Peyer's patch (tissue), 4 donors: Measurements from ENCODE around the gene SLC22A17. TPM values are rescaled to one million over a fixed set of nuclear protein-coding genes. Genes with fewer than 3 reads are reported as not detected.
A peak's percentile ranks its signal among the peaks of the same experiment; 100 is the strongest.

ENCODE experiments used
- DNase-seq, 3 donors: peaks; one replicate each; pipeline ENCODE4 v3.0.0-alpha.2; 2017 to 2019
- H3K27ac ChIP-seq, 4 donors: fragments of 200-600 bp; sonication (generic); one replicate each; pipeline ENCODE4 v1.5.1; 2016 to 2019
- H3K27me3 ChIP-seq, 2 donors: fragments of 200-600 bp; sonication (generic); one replicate each; pipeline ENCODE4 v1.5.1; 2019
- H3K36me3 ChIP-seq, 3 donors: fragments of 200-600 bp; sonication (generic); one replicate each; pipeline ENCODE4 v1.5.1; 2016 to 2019
- H3K4me1 ChIP-seq, 4 donors: fragments of 200-600 bp; sonication (generic); one replicate each; pipeline ENCODE4 v1.5.1; 2016 to 2019
- H3K4me3 ChIP-seq, 4 donors: fragments of 200-600 bp; sonication (generic); 1 replicate in 3 of 4; 2 replicates in 1 of 4; pipeline ENCODE4 v1.5.1; 2016 to 2019; ENCODE audit warnings: mild to moderate bottlenecking in 1 of 4
- H3K9me3 ChIP-seq, 4 donors: fragments of 200-600 bp; sonication (generic); one replicate each; pipeline ENCODE4 v1.5.1; 2016 to 2019; ENCODE audit warnings: mild to moderate bottlenecking in 1 of 4
- POLR2A ChIP-seq, 2 donors: fragments of 450-650 bp; IDR thresholded peaks; one replicate each; pipeline ENCODE4 v1.5.1; 2017; ENCODE audit warnings: antibody characterized with exemption in 2 of 2, mild to moderate bottlenecking in 2 of 2, moderate library complexity in 2 of 2
- total RNA-seq, 4 donors: library from RNA; depleted of rRNA; stranded (reverse); fragments of >200 nt; gene quantifications; one replicate each; pipeline ENCODE4 v1.1.0, GENCODE V29; 2016
- TF ChIP-seq, protein P1 (sequence below), 6 experiments: fragments of 450-650 bp in 4 of 6; fragments of 200-600 bp in 2 of 6; sonication (generic) in 1 of 6; IDR thresholded peaks; one replicate each; pipeline ENCODE4 v1.5.1; 2017 to 2019; ENCODE audit warnings: antibody characterized with exemption in 6 of 6, mild to moderate bottlenecking in 3 of 6, moderate library complexity in 1 of 6

SLC22A17 gene
- total RNA-seq, 4 donors from 2014 or later = 1.6 to 19.0 (median 5.2) TPM

DNA sequence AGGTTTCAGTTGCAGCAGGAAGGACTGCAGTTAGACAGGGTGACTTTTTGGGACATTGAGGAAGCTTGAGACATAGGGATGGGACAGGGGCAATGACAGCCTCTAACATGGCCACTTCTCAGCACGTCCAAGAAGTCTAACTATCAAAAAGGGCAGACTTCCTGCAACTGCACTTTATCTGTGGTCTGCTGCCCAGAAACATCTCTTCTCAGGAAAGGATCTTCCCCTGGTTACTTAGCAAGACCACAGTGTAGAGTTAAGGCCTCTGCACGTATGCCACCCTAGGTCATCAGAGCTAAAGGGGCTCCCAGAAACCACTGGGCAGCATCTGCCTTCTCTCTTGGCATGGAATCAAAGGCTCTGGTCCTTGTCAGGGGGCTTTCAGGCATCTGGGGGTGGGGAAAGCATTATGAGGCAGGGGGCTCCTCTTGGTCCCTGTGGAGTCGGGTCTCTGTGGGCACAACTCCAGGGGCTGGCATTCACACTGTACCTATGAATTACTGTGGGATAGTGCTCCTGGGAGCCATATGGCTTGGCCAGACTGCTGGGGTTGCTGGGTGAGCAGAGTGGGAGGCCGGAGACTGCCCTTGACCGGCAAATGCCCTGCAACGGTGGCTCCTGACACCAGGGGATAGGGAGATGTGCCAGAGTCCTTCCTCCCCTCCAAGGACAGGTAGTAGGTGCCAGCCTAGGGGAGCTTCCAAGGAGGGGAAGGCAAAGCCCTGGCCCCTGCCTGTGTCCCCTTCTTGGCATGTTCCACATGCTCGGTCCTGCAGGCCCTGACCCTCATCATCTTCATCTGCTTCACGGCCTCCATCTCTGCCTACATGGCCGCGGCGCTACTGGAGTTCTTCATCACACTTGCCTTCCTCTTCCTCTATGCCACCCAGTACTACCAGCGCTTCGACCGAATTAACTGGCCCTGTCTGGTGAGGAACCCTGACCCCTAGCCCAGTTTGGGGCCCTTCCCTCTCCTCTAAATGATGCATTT is 25.2 kb upstream of the SLC22A17 start:
- Histone ChIP-seq H3K27me3 (no peaks in the 10 kb centered on the region), H3K9me3 (no peaks in the 10 kb centered on the region), H3K4me1 (peaks cover 0 to 8% (median 0%) of the 10 kb centered on the region in 4 donors), H3K36me3 (no peaks in the 10 kb centered on the region), H3K4me3 (no peak overlapping the region), H3K27ac (no peak overlapping the region)
- DNase-seq = peak in 1 of 3 donors; percentile 34
- TF ChIP-seq, protein P1, sequence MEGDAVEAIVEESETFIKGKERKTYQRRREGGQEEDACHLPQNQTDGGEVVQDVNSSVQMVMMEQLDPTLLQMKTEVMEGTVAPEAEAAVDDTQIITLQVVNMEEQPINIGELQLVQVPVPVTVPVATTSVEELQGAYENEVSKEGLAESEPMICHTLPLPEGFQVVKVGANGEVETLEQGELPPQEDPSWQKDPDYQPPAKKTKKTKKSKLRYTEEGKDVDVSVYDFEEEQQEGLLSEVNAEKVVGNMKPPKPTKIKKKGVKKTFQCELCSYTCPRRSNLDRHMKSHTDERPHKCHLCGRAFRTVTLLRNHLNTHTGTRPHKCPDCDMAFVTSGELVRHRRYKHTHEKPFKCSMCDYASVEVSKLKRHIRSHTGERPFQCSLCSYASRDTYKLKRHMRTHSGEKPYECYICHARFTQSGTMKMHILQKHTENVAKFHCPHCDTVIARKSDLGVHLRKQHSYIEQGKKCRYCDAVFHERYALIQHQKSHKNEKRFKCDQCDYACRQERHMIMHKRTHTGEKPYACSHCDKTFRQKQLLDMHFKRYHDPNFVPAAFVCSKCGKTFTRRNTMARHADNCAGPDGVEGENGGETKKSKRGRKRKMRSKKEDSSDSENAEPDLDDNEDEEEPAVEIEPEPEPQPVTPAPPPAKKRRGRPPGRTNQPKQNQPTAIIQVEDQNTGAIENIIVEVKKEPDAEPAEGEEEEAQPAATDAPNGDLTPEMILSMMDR (IDR thresholded peaks at IDR 0.05) = no peak
- no peak for TF ChIP-seq POLR2A (IDR thresholded peaks at IDR 0.05)

DNA sequence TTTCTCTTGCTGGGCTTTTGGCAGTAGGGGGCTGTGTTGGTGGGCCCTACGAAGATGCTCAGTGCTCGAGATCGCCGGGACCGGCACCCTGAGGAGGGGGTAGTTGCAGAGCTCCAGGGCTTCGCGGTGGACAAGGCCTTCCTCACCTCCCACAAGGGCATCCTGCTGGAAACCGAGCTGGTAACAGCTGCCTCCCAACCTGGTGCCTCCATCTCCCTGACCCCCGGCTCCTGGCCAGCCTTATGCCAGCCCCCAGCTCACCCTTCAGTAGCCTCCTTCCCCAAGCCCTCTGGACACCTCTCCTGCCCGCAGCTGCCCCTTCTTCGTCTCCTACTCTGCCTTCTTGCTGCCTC is 24.5 kb upstream of the SLC22A17 start:
- Histone ChIP-seq H3K9me3 (no peaks in the 10 kb centered on the region), H3K4me3 (no peak overlapping the region), H3K36me3 (no peaks in the 10 kb centered on the region), H3K27me3 (no peaks in the 10 kb centered on the region), H3K27ac (no peak overlapping the region), H3K4me1 (peaks cover 0 to 8% (median 0%) of the 10 kb centered on the region in 4 donors)
- no peak for TF ChIP-seq POLR2A (IDR thresholded peaks at IDR 0.05)
- TF ChIP-seq, protein P1 (IDR thresholded peaks at IDR 0.05) = no peak
- DNase-seq = peak in 1 of 3 donors; percentile 33

DNA sequence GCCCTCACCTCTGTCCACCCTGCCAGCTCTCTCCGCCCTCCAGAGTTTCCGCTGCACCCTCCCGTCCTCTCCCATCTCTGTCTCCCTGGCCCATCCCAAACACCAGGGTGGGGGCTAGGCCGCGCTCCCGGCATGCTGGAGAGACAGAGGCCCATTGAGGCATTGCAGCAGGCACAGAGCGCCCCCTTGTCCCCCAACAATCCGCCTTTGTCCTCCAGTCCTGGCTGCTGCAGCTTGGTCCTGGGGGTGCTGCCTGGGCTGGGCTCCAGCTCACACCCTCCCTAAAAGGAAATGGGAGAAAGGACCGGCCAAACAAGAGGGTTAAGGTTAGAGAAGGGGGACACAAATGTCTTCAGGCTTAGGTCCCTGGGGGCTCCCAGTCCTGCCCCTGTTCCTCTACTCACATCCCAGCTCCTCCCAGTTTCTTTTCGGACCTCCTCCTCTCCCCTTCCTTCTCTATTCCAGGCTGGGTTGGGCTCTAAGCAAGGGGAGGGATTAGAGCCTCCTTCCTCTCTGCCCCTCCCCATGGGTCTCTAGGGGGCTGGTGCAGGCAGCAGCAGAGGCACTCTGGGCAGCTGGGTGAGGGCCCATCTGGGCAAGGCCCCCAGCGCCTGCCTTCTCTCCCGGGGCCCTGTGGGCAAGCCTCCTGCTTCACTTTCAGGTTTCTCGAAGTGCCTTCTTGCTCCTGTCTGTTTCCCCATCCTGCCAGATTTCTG is 24.0 kb upstream of the SLC22A17 start, which contains the start of gene CMTM5:
TSS of gene CMTM5 (plus strand) at position 565 of the 716 bp plus-strand sequence. CDS start 206 bp downstream, outside the sequence.
- H3K4me3 ChIP-seq = no peak within 1 kb of the TSS
- TF ChIP-seq, protein P1 (IDR thresholded peaks at IDR 0.05) = no peak
- no peak for TF ChIP-seq POLR2A (IDR thresholded peaks at IDR 0.05)
- no peak within 1 kb of the TSS for H3K27ac ChIP-seq
- peak in 1 of 3 donors; percentile 41 for DNase-seq
- H3K27me3 ChIP-seq = no peaks in the 10 kb centered on the region
- H3K36me3 ChIP-seq = no peaks in the 10 kb centered on the region
- H3K9me3 ChIP-seq = no peaks in the 10 kb centered on the region
- H3K4me1 ChIP-seq = peaks cover 0 to 8% (median 0%) of the 10 kb centered on the region in 4 donors

DNA sequence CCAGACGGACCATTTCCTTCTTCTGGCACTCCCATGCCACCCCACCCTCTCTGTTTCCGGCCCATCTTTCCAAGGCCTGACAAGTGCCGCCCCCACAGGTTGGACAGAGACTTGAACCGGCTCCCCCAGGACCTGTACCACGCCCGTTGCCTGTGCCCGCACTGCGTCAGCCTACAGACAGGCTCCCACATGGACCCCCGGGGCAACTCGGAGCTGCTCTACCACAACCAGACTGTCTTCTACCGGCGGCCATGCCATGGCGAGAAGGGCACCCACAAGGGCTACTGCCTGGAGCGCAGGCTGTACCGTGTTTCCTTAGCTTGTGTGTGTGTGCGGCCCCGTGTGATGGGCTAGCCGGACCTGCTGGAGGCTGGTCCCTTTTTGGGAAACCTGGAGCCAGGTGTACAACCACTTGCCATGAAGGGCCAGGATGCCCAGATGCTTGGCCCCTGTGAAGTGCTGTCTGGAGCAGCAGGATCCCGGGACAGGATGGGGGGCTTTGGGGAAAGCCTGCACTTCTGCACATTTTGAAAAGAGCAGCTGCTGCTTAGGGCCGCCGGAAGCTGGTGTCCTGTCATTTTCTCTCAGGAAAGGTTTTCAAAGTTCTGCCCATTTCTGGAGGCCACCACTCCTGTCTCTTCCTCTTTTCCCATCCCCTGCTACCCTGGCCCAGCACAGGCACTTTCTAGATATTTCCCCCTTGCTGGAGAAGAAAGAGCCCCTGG is 23.0 kb upstream of the SLC22A17 start:
- H3K36me3 ChIP-seq = no peaks in the 10 kb centered on the region
- no peak for DNase-seq
- H3K9me3 ChIP-seq = no peaks in the 10 kb centered on the region
- H3K4me1 ChIP-seq = peaks cover 0 to 6% (median 0%) of the 10 kb centered on the region in 4 donors
- TF ChIP-seq POLR2A (IDR thresholded peaks at IDR 0.05) = no peak
- TF ChIP-seq, protein P1 (IDR thresholded peaks at IDR 0.05) = no peak
- H3K27ac ChIP-seq = no peak overlapping the region
- no peak overlapping the region for H3K4me3 ChIP-seq
- no peaks in the 10 kb centered on the region for H3K27me3 ChIP-seq

DNA sequence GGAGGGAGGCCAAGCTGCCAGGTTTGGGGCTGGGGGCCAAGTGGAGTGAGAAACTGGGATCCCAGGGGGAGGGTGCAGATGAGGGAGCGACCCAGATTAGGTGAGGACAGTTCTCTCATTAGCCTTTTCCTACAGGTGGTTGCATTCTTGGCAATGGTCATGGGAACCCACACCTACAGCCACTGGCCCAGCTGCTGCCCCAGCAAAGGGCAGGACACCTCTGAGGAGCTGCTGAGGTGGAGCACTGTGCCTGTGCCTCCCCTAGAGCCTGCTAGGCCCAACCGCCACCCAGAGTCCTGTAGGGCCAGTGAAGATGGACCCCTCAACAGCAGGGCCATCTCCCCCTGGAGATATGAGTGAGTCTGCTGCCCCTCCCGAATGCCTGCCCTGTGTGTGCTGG is 20.4 kb upstream of the SLC22A17 start:
- Histone ChIP-seq H3K27ac (no peak overlapping the region), H3K4me3 (no peak overlapping the region), H3K9me3 (no peaks in the 10 kb centered on the region), H3K4me1 (no peaks in the 10 kb centered on the region), H3K27me3 (no peaks in the 10 kb centered on the region), H3K36me3 (no peaks in the 10 kb centered on the region)
- TF ChIP-seq POLR2A (IDR thresholded peaks at IDR 0.05) = no peak
- TF ChIP-seq, protein P1 (IDR thresholded peaks at IDR 0.05) = no peak
- no peak for DNase-seq
